ENCODE results near the gene AP3D1.

AP3D1 gene

DNA sequence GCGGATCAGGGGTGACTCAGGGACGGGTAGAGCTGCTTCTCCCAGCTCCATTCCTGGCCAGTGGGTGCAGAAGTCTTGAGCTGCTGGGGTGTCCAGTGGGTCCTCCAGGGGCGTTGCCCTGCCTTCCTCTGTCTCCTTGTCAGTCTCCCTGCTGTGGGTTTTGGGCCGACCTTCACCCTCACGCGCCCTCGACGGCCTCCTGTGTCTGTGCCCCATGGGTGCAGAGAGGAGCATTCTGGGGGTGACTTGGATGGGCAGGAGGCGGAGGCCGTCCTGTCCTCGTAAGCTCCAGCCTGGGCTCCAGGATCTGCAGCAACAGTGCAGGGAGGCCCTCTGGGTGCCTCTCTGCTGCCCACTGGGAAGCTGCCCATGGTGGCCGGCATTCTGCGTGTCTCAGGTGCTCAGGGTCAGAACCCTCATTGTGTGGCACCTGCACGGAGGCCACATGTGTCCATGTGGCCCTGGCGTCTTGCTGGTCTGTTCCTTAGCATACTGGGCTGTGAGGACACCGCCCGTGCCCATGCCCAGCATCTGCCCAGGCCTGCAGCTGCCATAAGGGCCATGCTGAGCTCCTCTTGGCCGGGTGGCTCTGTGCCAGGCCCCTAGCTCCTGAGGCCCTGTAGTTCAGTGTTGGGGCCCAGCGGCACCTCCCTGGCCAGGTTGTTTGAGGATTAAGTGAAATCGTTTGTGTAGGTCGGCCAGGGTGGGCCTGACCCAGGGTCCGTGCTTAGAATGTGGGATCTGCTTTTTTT is 29.7 kb upstream of the AP3D1 start:
- DNase-seq, result no peak

DNA sequence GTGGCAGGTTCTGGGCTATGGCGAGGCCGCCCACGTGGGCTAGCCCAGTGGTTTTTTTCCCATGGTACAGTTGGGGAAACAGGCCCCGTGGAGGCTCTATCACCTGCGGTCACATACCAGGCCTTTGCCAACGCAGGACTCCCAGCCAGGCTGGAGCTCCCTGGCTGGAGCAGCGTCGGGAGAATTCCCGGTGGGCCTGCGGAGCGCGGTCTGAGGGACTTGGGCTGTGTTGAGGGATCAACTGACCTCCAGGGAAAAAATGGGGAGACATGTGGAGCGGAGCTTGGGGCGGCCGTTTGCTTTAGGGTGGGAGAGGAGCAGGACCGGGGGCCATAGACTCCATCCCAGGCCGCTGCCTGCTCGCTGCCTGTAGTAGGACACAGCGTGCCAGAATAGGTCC is 28.7 kb upstream of the AP3D1 start:
- no peak for DNase-seq

- DNase-seq, result no peak
Measured at GRCh38 chr19:2179095-2179494, 27.7 kb upstream of the AP3D1 start.

DNA sequence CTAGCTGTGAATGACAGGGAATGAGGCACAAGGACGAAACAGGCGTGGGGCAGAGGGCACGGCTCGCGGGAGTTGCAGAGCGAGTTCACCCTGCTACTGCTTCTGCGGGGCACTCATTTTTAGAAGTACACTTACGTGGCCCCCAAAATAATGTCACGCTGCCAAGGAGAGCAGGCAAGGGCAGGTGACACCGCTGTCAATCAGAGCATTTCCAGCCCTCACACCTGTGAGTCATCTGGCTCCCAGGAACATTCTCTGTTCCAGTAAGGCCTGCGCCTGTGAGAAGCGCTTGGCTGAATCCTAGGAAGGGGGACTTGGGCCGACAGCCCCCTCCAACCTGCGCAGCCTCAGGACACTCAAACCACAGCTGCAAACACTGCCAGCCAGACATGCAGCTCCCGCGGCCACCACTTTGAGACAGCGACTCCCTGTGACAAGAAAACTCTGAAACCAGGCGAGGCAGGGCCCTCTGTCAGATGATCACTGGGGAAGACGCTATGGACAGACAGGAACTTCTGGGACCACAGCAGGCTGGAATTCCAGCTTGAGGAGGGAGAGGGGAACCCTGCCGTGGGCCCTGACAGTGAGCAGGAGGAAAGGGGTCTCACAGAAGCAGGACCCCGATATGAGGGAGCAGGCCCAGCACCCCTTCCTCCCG is 25.1 kb upstream of the AP3D1 start:
- no peak for DNase-seq

GRCh38 chr19:2175742-2176141 is 24.4 kb upstream of the AP3D1 start:
- no peak for DNase-seq

- DNase-seq, result no peak
Measured at GRCh38 chr19:2173767-2174577, 22.6 kb upstream of the AP3D1 start.

- no peak for DNase-seq
Measured at GRCh38 chr19:2173388-2173766, 22.0 kb upstream of the AP3D1 start.

GRCh38 chr19:2171349-2172145 is 20.2 kb upstream of the AP3D1 start:
- DNase-seq, result peak; percentile 70

- no peak for DNase-seq
Measured at GRCh38 chr19:2170987-2171348, 19.6 kb upstream of the AP3D1 start.

DNA sequence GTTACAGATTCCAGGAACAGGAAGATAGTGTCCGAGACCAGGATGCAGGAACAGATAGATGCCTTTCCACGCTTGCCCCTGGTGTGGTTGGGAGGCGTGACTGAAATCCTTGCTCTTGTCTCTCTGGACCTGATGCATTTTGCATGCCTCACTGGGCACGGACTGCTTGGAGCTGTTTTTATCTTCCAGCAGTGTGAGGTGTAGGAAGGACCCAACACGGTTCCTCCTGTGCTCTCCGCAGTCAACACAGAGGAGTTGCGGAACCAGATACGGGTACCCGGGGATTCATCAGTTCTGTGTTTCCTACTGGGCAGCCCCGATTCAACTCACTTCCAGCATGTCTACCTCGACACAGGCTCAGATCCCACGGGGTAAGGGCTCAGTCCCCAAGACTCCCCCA is 18.9 kb upstream of the AP3D1 start:
- no peak for DNase-seq

DNA sequence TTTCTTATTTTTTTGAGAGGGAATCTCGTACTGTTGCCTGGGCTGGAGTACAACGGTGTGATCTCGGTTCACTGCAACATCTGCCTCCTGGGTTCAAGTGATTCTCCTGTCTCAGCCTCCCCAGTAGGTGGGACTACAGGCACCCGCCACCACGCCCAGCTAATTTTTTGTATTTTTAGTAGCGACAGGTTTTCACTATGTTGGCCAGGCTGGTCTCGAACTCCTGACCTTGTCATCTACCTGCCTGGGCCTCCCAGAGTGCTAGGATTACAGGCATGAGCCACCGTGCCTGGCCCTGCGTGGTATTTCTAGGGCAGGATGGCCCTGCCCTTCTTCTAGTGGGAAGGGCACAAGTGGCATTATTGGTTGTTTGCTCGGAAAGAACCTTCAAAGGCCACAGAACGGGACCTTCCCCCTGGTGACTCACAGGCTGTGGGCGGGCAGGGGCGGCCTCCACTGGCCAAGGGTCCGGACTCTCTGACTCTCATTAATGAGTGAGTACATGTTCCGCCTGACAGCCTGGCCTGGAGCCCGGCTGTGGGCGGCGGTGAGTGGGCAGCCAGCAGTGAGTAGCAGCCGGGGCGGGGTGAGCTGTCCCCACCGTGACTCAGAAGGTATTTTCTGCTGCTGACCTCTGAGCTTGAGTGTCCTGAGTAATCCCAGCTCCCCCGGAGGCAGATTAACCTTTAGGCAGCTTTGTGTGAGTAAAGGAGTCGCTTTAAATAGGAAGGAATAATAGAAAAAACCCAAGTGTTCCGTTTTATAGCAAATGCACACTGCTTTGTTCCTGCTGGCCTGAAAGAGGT is 17.5 kb upstream of the AP3D1 start:
- DNase-seq, result peak; percentile 66

DNA sequence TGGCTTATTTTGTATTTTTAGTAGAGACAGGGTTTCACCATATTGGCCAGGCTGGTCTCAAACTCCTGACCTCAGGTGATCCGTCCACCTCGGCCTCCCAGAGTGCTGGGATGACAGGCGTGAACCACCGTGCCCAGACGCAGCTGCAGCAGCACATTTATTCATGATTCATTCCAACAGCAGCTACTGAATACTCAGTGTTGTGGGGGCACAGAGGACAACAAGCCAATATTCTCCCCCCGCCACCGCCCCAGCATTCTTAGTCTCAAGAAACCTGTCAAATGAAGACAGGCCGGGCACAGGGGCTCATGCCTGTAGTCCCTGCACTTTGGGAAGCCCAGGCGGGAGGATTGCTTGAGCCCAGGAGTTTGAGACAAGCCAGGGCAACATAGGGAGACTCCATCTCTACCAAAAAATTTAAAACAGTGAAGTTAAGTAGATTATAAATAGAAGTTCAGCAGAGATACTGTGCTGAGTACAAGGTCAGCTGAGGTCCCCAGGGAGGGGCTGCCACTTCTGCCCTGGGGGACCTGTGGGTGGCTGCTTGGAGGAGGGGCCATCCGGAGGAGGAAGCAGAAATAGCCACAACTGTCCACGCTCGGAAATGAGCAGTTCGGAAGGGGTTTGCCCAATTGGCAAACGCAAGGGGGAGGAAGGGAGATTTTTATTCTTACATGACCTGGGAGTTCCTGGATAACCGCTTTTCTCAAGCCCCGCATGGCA is 16.7 kb upstream of the AP3D1 start:
- no peak for DNase-seq

DNA sequence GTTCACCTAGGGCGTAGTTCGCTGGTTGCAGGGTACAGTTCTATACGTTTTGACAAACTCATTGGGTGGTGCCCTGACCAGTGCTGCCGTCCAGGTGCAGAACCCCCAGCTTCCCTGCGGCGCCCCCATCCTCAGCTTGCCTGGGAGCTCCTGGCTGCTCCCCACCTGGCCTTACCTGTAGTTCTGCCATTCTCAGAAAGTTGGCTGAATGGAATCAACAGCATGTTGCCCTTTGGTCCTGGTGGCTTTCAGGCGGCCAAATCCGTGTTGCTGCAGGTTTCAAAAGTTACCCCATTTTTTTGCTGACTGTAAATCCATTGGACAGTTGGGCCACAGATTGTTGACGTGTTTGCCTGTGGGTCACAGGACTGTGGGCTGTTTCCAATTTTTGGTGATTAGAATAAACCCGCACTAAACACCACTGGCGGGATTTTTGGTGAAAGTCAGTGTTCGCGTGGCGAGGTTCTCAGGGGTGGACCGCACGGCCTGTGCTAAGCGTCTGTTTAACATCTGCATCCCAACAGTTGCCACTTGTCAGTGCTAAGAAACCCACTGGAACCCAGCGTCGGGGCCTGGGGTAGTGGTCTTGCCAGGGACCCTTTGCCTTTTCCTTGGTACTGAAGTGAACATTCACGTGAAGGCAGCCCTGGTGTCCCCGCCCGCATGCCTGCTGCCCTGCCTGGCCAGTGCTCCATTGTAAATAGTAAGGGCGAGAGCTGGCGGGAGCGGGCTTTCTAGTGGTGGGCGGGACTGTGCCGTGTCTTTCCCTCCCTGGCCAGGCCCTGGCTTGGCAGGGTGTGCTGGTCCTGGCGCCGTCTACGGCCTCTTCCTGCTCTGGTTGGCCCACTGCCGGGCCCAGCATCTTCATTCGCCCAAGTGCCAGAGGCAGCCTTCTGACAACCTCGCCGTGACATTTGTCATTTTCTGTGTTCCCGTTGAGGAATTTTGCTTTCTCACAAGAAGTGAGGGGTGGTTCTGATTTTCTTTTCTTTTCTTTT is 15.7 kb upstream of the AP3D1 start:
- DNase-seq, result no peak

- peak; percentile 45 for DNase-seq
Measured at GRCh38 chr19:2164020-2164998, 12.9 kb upstream of the AP3D1 start.

DNA sequence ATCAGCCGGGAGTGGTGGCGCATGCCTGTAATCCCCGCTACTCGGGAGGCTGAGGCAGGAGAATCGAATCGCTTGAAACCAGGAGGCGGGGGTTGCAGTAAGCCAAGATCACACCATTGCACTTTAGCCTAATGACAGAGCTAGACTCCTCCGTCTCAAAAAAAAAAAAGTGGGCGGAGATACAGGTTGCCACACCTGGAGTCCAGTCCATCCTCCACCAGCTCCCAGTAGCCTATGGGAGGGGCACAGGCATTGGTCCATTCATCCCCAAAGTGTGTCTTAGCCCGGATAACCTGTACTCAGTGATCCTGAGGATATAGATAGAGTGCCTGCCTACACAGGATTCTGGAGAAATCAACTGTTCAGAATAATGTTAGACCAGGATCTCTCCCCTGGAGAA is 9.0 kb upstream of the AP3D1 start:
- no peak for DNase-seq

GRCh38 chr19:2157452-2157851 is 6.1 kb upstream of the AP3D1 start:
- DNase-seq, result no peak

GRCh38 chr19:2154587-2155075 is 3.3 kb upstream of the AP3D1 start:
- DNase-seq, result no peak

DNA sequence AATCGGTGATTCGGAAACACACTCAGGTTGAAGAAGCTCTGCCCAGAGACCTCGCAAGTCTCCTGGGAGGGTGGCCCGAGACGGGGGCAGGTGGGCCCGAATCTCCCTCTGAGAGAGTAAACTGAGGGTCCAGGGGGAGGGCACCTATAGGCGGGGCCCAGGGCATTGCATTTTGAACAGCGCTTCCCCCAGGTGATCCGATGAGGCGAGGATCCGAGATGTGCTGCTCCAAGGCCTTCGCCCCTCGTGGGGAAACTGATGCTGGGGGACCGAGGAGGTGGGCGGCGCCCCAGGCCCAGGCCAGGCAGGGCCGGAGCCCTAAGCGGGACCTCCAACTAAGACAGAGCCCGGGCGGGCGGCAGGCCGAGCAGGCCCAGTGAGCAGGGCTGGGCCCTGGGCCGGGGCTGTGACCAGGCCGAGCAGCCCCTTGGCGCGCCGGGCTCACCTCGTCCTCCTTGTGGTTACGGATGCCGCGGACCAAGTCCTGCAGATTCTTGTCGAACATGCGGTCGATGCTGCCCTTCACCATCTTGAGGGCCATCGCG is 500 bp downstream of the AP3D1 start:
- DNase-seq, result no peak
